Prostate gland (tissue), 2 donors: ENCODE data around the gene EGFLAM.

Experiments
- CTCF ChIP-seq, 4 experiments: fragments of 200-600 bp in 2 of 4; fragments of 450-650 bp in 2 of 4; sonication (generic) in 2 of 4; IDR thresholded peaks; 1 replicate in 3 of 4; 2 replicates in 1 of 4; pipeline ENCODE4 v1.5.1; 2016 to 2019; ENCODE audit warnings: antibody characterized with exemption in 4 of 4, mild to moderate bottlenecking in 2 of 4, moderate library complexity in 2 of 4
- POLR2A ChIP-seq: fragments of 450-650 bp; IDR thresholded peaks from one replicate; pipeline ENCODE4 v1.6.1; 2016; ENCODE audit warnings: antibody characterized with exemption, mild to moderate bottlenecking

GRCh38 chr5:38420246-38420645, 161.9 kb downstream of the EGFLAM start:
- no peak for TF ChIP-seq POLR2A
- TF ChIP-seq CTCF (IDR thresholded peaks at IDR 0.05): no peak
